SK-N-SH (cell line): Measurements from ENCODE around the gene KYNU. TPM values are rescaled to one million over a fixed set of nuclear protein-coding genes. Genes with fewer than 3 reads are reported as not detected.
"Not testable (repeated sequence)": the region's sequence is repeated elsewhere in the genome, so short reads cannot be mapped to it uniquely, and the experiment has no call there.

Experiments used
- CTCF ChIA-PET: fragments of 300-600, 350-600 bp; formaldehyde crosslinking; extraction: SDS; loops from one replicate; lab custom pipeline; 2021; lab: Yijun Ruan, JAX
- POLR2A ChIA-PET: fragments of 350-600 bp; sonication (Branson Sonifier 250); formaldehyde crosslinking; extraction: SDS; loops from one replicate; lab custom pipeline; 2020; ENCODE audit warnings: antibody characterized with exemption, inconsistent platforms; lab: Yijun Ruan, JAX
- DNase-seq: peaks from one replicate; pipeline ENCODE4 v3.0.0; 2012
- H2AFZ ChIP-seq: fragments of 200-600 bp; sonication (generic); 2 replicates; pipeline ENCODE4 v1.8.1; 2016; ENCODE audit warnings: antibody characterized with exemption, mild to moderate bottlenecking, low read depth
- H3F3A ChIP-seq: fragments of 200-600 bp; sonication (generic); replicated peaks from 2 replicates; pipeline ENCODE3; 2016; ENCODE audit warnings: antibody characterized with exemption, mild to moderate bottlenecking; ENCODE audit not compliant: insufficient read depth
- H3K27ac ChIP-seq, 2 experiments: fragments of 200-500 bp in 1 of 2; fragments of 200-600 bp in 1 of 2; sonication (Bioruptor generic) in 1 of 2; sonication (generic), shearing (Covaris generic) in 1 of 2; 2 replicates each; pipeline versions ENCODE4 v1.5.1 to v1.6.1; 2014 to 2016; ENCODE audit warnings: low read depth in 2 of 2, inconsistent platforms in 1 of 2, low read length in 1 of 2, mild to moderate bottlenecking in 1 of 2, mixed read lengths in 1 of 2
- H3K27me3 ChIP-seq: fragments of 200-600 bp; sonication (generic), shearing (Covaris generic); 2 replicates; pipeline ENCODE4 v1.6.1; 2016; ENCODE audit warnings: mixed run types; ENCODE audit not compliant: insufficient read depth
- H3K36me3 ChIP-seq, 2 experiments: fragments of 200-500 bp in 1 of 2; fragments of 200-600 bp in 1 of 2; sonication (Bioruptor generic) in 1 of 2; sonication (generic) in 1 of 2; replicated peaks in 1 of 2; 2 replicates each; pipeline versions ENCODE3 to v1.5.1; 2014 to 2016; ENCODE audit warnings: low read length in 1 of 2, mild to moderate bottlenecking in 1 of 2; ENCODE audit not compliant: insufficient read depth in 2 of 2, control insufficient read depth in 1 of 2
- H3K4me1 ChIP-seq, 2 experiments: fragments of 200-500 bp in 1 of 2; fragments of 200-600 bp in 1 of 2; sonication (Bioruptor generic) in 1 of 2; sonication (generic), shearing (Covaris generic) in 1 of 2; 2 replicates each; pipeline versions ENCODE4 v1.5.1 to v1.6.1; 2014 to 2016; ENCODE audit warnings: low read depth in 1 of 2, low read length in 1 of 2, mixed run types in 1 of 2; ENCODE audit not compliant: insufficient read depth in 2 of 2, control insufficient read depth in 1 of 2
- H3K4me2 ChIP-seq: fragments of 200-600 bp; sonication (generic), shearing (Covaris generic); 2 replicates; pipeline ENCODE4 v1.6.1; 2017; ENCODE audit warnings: mixed run types
- H3K4me3 ChIP-seq, 2 experiments: fragments of 200-500 bp in 1 of 2; fragments of 200-600 bp in 1 of 2; sonication (Bioruptor generic) in 1 of 2; sonication (generic), shearing (Covaris generic) in 1 of 2; 2 replicates each; pipeline versions ENCODE4 v1.5.1 to v1.8.1; 2014 to 2016; ENCODE audit warnings: low read depth in 2 of 2, inconsistent platforms in 1 of 2, low read length in 1 of 2, mild to moderate bottlenecking in 1 of 2, mixed read lengths in 1 of 2, moderate library complexity in 1 of 2
- H3K79me2 ChIP-seq: fragments of 200-600 bp; sonication (generic); 2 replicates; pipeline ENCODE4 v1.8.1; 2017; ENCODE audit warnings: mild to moderate bottlenecking; ENCODE audit not compliant: insufficient read depth
- H3K9ac ChIP-seq: fragments of 200-600 bp; sonication (generic); 2 replicates; pipeline ENCODE4 v1.6.1; 2017; ENCODE audit warnings: mixed run types
- H3K9me2 ChIP-seq: fragments of 200-600 bp; sonication (generic); 2 replicates; pipeline ENCODE4 v1.6.1; 2017; ENCODE audit warnings: mixed run types
- H3K9me3 ChIP-seq: fragments of 200-600 bp; sonication (generic); 2 replicates; pipeline ENCODE4 v1.6.1; 2017; ENCODE audit warnings: mixed run types, mild to moderate bottlenecking, moderate library complexity
- H4K20me1 ChIP-seq: fragments of 200-600 bp; sonication (generic); 2 replicates; pipeline ENCODE4 v1.6.1; 2017; ENCODE audit warnings: mild to moderate bottlenecking, mixed run types; ENCODE audit not compliant: insufficient read depth
- CTCF ChIP-seq: fragments of 200-600 bp; sonication (generic); IDR thresholded peaks from 2 replicates; pipeline ENCODE4 v1.6.1; 2017; ENCODE audit warnings: antibody characterized with exemption, mild to moderate bottlenecking, moderate library complexity
- EP300 ChIP-seq, 2 experiments: IDR thresholded peaks; 2 replicates each; pipeline versions ENCODE4 v1.4.0 to v1.6.1; 2012; ENCODE audit warnings: borderline replicate concordance in 1 of 2, low read depth in 1 of 2, low read length in 1 of 2
- EZH2phosphoT487 ChIP-seq: fragments of 200-600 bp; sonication (generic); IDR thresholded peaks from 2 replicates; pipeline ENCODE4 v1.6.1; 2017; ENCODE audit warnings: low read depth, mixed run types, mild to moderate bottlenecking, antibody characterized with exemption, moderate library complexity, borderline replicate concordance
- FOSL2 ChIP-seq: IDR thresholded peaks from 2 replicates; pipeline ENCODE4 v1.4.0; 2012; ENCODE audit warnings: low read depth, mild to moderate bottlenecking, moderate library complexity, borderline replicate concordance
- FOXJ3 ChIP-seq: sonication (generic); formaldehyde crosslinking; IDR thresholded peaks from 2 replicates; pipeline ENCODE4 v1.5.1; 2020; ENCODE audit warnings: mild to moderate bottlenecking, missing genetic modification reagents
- JUND ChIP-seq: IDR thresholded peaks from 2 replicates; pipeline ENCODE4 v1.4.0; 2012
- PBX3 ChIP-seq: IDR thresholded peaks from 2 replicates; pipeline ENCODE4; 2012
- RFX5 ChIP-seq: IDR thresholded peaks from 2 replicates; pipeline ENCODE4 v1.6.1; 2012; ENCODE audit warnings: mild to moderate bottlenecking, improper control_type of control experiment, low read length
- RXRA ChIP-seq: IDR thresholded peaks from 2 replicates; pipeline ENCODE4 v1.4.0; 2012; ENCODE audit warnings: low read depth, mild to moderate bottlenecking, borderline replicate concordance
- TAF1 ChIP-seq: IDR thresholded peaks from 2 replicates; pipeline ENCODE4 v1.6.1; 2012; ENCODE audit warnings: low read depth, mild to moderate bottlenecking, low read length, moderate library complexity, borderline replicate concordance
- TEAD4 ChIP-seq: IDR thresholded peaks from 2 replicates; pipeline ENCODE4 v1.4.0; 2012; ENCODE audit warnings: mild to moderate bottlenecking, borderline replicate concordance; ENCODE audit not compliant: insufficient read depth
- WGBS: methylation state at CpG from one replicate; pipeline ENCODE4 v1.1.6; 2017; ENCODE audit warnings: low lambda C conversion rate; 5-methylcytosine and 5-hydroxymethylcytosine counted together
- polyA plus RNA-seq, 3 experiments: library from polyadenylated mRNA; depleted of rRNA; stranded (reverse); fragments of >200 nt; gene quantifications; 2 replicates each; pipeline ENCODE4 v1.2.3, GENCODE V29; 2012

Gene KYNU
- polyA plus RNA-seq, 1 of the 3 experiments (the other 2 are of a cell fraction) = not detected

- no peak for DNase-seq
- Histone ChIP-seq H3K79me2 (no peaks in the 10 kb centered on the region), H3K9me3 (no peaks in the 10 kb centered on the region), H3F3A (no peaks in the 10 kb centered on the region), H2AFZ (no peak overlapping the region), H3K4me2 (no peak overlapping the region), H3K9me2 (no peaks in the 10 kb centered on the region), H3K9ac (no peak overlapping the region), H3K27ac (no peak overlapping the region), H3K4me3 (no peak overlapping the region), H3K36me3 (no peaks in the 10 kb centered on the region), H3K27me3 (no peaks in the 10 kb centered on the region), H3K4me1 (peaks cover 0 to 5% of the 10 kb centered on the region in 2 experiments; a peak in 1 of 4 replicates), H4K20me1 (no peaks in the 10 kb centered on the region)
- 57% methylated on average over 1 of the region's 1 CpG for WGBS
- ChIA-PET POLR2A (no interaction called here), CTCF (interaction anchor here (0.7 kb wide), 1 partner anchor 268 kb away, joined by 3 read pairs; no protein-coding TSS in a partner anchor)
- no peak for TF ChIP-seq JUND
- no peak for TF ChIP-seq FOSL2
These were observed 209.6 kb downstream of the KYNU start for GRCh38 chr2:143087033-143087432.

GRCh38 chr2:143088388-143088787 is 210.9 kb downstream of the KYNU start:
- Histone ChIP-seq H3K36me3 (no peaks in the 10 kb centered on the region), H3K9me3 (no peaks in the 10 kb centered on the region), H4K20me1 (no peaks in the 10 kb centered on the region), H3K4me1 (peaks cover 0 to 5% of the 10 kb centered on the region in 2 experiments; a peak in 1 of 4 replicates), H3F3A (no peaks in the 10 kb centered on the region), H2AFZ (no peak overlapping the region), H3K27me3 (no peaks in the 10 kb centered on the region), H3K27ac (no peak overlapping the region), H3K9ac (no peak overlapping the region), H3K9me2 (no peaks in the 10 kb centered on the region), H3K4me2 (no peak overlapping the region), H3K4me3 (no peak overlapping the region), H3K79me2 (no peaks in the 10 kb centered on the region)
- ChIA-PET CTCF (interaction anchor here (0.6 kb wide), 1 partner anchor 29 kb away, joined by 4 read pairs; no protein-coding TSS in a partner anchor), POLR2A (no interaction called here)
- no peak for DNase-seq
- TF ChIP-seq CTCF (no peak), RFX5 (no peak), EP300 (IDR thresholded peaks at IDR 0.05; ENCODE audit: borderline replicate concordance in 1 of 2, low read depth in 1 of 2, low read length in 1 of 2) (no peak), EZH2phosphoT487 (no peak), TEAD4 (no peak), RXRA (no peak), TAF1 (no peak), FOXJ3 (CRISPR knock-in tag) (no peak), PBX3 (no peak)
- 48% methylated on average over 4 of the region's 4 CpGs for WGBS

GRCh38 chr2:143089520-143089919 is 212.1 kb downstream of the KYNU start:
- H3K27me3 ChIP-seq, H3F3A ChIP-seq, H3K9ac ChIP-seq, POLR2A ChIA-PET, H4K20me1 ChIP-seq, H3K79me2 ChIP-seq, H3K4me3 ChIP-seq, H3K36me3 ChIP-seq, H2AFZ ChIP-seq, CTCF ChIA-PET, H3K27ac ChIP-seq, H3K4me1 ChIP-seq, H3K9me3 ChIP-seq, H3K9me2 ChIP-seq, DNase-seq, H3K4me2 ChIP-seq: not testable (repeated sequence)
- 91% methylated on average over 4 of the region's 12 CpGs for WGBS
